GM18870 (cell line): ENCODE measurements around the gene DYNC1H1.

Experiments
- ATAC-seq: cut with Tn5 transposase; IDR thresholded peaks from one replicate; pipeline ENCODE4 v1.9.1; 2021; ENCODE audit warnings: moderate library complexity; ENCODE audit not compliant: unreplicated experiment

DYNC1H1 gene

DNA sequence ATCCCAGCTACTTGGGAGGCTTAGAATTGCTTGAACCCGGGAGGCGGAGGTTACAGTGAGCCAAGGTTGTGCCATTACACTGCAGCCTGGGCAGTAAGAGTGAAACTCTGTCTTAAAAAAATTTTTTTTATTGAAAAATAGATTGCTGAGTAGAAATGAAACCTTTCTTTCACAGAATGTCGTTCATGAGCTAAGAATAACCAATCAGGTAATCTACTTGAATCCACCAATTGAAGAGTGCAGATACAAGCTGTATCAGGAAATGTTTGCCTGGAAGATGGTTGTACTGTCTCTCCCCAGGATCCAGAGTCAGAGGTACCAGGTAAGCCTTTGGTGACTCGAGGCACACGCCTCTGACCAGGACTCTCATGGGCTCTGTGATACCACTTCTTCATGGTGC, 27.0 kb downstream of the DYNC1H1 start:
- no peak for ATAC-seq

DNA sequence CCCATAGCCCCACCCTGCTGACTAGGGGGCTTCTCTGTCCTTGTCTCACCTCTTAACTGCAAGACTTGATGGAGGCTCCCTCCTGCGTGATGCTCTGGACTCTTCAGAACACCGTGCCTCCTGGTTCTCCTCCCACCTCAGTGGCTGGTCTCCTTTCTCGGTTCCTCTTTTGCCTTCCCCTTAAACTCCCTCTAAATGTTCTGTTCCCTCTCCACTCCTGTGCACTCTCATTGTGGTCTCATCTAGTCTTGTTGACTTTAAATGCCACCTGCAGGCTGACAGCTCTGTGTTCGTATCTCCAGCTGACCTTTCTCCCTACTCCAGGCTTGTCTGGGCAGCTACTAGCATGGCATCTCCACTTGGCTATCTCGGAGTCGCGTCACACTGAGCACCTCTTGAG, 28.3 kb downstream of the DYNC1H1 start:
- ATAC-seq: peak; percentile 92

- no peak for ATAC-seq
Observed at GRCh38 chr14:101997429-101998336, 33.3 kb downstream of the DYNC1H1 start.

GRCh38 chr14:102000902-102001301, 36.5 kb downstream of the DYNC1H1 start:
- ATAC-seq: no peak

- no peak for ATAC-seq
Observed at GRCh38 chr14:102005336-102005735, 41.0 kb downstream of the DYNC1H1 start.

DNA sequence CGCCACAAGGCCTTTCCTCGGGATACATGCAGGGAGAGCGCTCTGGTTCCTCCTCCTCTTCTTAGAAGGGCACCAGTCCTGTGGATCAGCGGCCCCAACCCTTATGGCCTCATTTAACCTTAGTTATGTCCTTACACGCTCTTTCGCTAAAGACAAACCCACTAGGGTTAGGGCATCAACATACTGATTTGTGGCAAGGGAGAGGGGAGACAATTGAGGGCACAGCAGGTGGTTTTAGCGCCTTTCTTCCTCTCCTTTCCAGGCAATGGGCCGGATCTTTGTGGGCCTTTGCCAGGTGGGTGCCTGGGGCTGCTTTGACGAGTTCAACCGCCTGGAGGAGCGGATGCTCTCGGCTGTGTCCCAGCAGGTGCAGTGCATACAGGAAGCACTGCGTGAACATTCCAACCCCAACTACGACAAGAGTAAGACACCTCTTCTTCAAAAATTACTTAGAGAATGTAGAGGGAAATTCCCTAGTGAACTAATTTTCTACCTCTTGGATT, 43.6 kb downstream of the DYNC1H1 start:
- ATAC-seq: no peak

DNA sequence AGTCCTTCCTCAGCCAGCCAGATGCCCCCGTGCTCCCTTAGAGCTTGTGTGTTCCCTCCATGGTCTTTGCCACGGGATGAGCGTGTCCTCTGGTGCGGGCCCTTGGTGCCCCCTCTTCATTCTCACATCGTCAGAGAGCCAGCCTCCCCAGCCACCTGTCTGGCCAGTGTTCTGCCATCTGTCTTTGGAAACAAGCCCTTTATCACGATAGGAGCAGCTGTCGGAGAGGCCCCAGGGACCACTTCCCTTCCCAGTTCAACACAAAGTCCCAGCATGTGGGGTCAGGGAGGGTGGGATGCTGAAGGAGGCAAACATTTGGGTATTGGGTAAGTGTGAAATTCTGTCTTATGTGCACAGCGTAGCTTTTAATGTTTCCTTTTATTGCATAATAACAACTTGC, 44.5 kb downstream of the DYNC1H1 start:
- ATAC-seq: no peak

GRCh38 chr14:102011631-102012030, 47.3 kb downstream of the DYNC1H1 start:
- no peak for ATAC-seq

- no peak for ATAC-seq
Observed at GRCh38 chr14:102012336-102012735, 48.0 kb downstream of the DYNC1H1 start.

DNA sequence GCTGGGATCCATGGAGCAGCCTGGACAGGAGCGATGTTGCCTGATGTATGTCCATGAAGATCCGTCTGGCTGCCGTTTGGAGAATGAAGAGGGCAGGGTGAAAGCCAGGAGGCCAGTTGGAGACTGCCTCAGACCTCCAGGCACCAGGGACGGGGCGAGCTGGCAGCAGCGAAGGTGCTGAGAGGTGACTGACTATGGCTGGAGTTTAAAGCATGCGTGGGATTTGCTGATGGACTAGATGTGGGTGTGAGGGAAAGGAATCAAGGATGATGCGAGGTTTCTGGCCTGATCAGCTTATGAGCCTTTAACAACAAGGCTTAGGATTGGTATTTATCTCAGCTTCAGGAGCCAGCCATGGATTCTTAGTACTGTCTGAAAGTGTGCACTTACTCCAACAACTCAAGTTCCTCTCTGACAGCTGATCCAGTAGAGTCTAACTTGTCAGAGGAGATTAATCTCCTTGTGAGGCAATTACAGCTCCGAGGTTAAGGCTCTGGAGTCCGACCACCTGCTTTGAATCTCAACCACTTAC, 49.4 kb downstream of the DYNC1H1 start:
- no peak for ATAC-seq

DNA sequence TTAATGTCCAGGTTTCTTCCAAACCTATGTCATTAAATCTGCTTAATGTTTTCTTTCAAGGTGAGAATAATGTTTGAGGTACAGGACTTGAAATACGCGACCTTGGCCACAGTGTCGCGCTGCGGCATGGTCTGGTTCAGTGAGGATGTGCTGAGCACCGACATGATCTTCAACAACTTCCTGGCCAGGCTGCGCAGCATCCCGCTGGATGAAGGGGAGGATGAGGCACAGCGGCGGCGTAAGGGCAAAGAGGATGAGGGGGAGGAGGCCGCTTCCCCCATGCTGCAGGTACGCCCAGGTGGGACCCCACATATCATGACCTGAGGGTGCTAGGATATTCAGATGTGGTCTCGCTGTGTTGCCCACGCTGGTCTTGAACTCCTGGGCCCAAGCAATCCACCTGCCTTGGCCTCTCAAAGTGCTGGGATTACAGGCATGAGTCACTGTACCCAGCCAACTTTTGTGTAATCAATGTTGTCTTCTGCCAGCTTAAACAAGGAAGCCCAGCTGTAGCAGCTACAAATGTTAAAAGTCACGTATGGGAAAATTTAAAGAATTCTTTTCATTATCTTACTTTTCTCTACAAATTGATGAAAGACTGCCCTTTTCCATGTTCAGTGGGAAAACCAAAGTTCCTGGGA, 50.8 kb downstream of the DYNC1H1 start:
- no peak for ATAC-seq

- ATAC-seq: no peak
Observed at GRCh38 chr14:102015771-102016170, 51.4 kb downstream of the DYNC1H1 start.

DNA sequence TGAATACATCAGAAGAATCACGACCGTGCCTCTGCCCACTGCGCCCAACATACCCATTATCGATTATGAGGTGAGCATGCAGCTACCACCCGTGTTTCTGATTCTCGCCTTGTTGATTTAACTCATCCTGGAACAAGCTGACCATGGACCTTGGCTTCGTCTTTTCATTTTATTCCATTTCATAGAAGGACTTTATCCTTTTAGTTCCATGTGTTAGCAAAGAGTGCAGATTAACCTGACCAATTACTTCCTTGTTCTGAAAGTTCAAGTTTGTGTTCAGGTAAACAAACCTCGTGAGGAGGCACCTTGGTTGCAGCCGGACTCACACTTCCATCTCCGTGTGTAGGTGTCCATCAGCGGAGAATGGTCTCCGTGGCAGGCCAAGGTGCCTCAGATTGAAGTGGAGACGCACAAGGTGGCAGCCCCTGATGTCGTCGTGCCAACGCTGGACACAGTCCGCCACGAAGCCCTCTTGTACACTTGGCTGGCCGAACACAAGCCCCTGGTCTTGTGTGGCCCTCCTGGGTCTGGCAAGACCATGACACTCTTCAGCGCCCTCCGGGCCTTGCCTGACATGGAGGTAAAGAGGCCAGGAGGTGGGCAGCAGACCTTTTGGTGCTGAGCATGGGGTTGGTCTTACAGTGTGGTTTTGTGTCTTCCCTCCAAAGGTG, 52.2 kb downstream of the DYNC1H1 start:
- ATAC-seq: no peak

GRCh38 chr14:102018251-102018650, 53.9 kb downstream of the DYNC1H1 start:
- no peak for ATAC-seq

DNA sequence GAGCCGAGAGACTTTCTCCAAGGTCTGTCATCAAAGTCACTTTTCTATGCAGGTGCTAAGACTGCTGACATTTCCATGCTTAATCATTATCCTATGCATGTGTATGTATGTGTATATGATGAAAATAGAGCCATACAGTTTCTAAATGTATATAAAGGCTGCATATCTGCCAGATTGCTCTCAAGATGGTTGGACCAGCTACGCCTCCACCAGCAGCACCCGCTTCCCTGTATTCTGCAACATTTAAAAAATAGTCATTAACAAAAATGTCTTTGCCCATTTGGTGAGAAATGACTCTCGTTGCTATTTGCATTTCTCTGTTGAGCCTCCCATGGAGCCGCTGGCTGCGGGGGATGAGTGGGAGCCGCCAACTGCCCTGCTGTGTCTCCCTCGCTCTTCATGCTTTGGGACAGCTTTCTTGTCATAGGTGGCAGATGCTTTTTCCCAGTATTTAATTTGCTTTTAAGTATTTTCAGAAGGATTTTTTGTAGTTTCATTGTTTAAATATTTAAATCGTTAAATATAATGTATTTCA, 54.7 kb downstream of the DYNC1H1 start:
- no peak for ATAC-seq

GRCh38 chr14:102020058-102020971, 55.9 kb downstream of the DYNC1H1 start:
- ATAC-seq: no peak

DNA sequence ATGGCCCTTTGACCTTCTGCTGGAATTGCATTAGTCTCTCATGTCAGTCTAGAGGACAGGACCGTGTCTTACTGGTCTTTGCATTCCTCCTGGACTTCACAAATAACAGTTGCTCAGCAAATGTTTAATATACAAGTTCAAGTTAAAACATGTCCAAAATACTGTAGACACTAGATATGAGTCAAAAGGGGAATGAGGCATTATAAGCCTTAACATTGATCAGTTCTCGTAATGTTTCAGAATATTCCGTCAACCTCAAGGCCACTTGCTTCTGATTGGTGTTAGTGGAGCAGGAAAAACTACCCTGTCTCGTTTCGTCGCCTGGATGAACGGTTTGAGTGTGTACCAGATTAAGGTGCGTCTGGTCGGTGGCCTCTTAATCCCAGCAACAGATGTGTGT, 62.6 kb downstream of the DYNC1H1 start:
- no peak for ATAC-seq

DNA sequence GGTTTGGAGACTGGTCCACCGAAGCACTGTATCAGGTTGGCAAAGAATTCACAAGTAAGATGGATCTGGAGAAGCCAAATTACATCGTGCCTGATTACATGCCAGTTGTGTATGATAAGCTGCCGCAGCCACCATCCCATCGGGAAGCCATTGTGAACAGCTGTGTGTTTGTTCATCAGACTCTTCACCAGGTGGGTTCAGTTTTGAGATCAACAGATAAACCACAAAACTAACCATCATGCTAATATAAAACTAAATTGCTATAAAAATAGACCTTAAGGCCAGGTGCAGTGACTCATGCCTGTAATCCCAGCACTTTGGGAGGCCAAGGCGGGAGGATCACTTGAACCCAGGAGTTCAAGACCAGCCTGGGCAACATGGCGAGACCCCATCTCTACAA, 63.6 kb downstream of the DYNC1H1 start:
- no peak for ATAC-seq

GRCh38 chr14:102028733-102029132, 64.4 kb downstream of the DYNC1H1 start:
- no peak for ATAC-seq

DNA sequence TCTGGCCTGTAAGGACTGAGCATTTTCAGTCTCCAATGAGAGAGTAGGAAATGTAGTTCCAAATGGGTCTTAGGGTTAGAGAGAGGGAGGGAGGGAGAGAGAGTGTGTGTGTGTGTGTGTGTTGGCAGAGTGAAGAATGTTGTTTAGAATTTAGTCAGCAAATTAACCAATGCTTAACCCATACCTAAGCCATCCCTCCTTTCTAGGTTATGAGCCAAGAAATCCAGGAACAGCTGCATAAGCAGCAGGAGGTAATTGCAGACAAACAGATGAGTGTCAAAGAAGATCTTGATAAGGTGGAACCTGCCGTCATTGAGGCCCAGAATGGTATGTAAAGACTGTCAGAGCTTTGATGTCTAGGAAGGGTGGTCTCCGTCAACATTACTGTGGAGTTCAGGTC, 65.6 kb downstream of the DYNC1H1 start:
- ATAC-seq: no peak
